SK-N-SH (cell line): ENCODE data around the gene KCTD11. TPM values are rescaled to one million over a fixed set of nuclear protein-coding genes. Genes with fewer than 3 reads are reported as not detected.

Experiments
- CTCF ChIA-PET: fragments of 300-600, 350-600 bp; formaldehyde crosslinking; extraction: SDS; loops from one replicate; lab custom pipeline; 2021; lab: Yijun Ruan, JAX
- POLR2A ChIA-PET: fragments of 350-600 bp; sonication (Branson Sonifier 250); formaldehyde crosslinking; extraction: SDS; loops from one replicate; lab custom pipeline; 2020; ENCODE audit warnings: antibody characterized with exemption, inconsistent platforms; lab: Yijun Ruan, JAX
- DNase-seq: peaks from one replicate; pipeline ENCODE4 v3.0.0; 2012
- H2AFZ ChIP-seq: fragments of 200-600 bp; sonication (generic); 2 replicates; pipeline ENCODE4 v1.8.1; 2016; ENCODE audit warnings: antibody characterized with exemption, mild to moderate bottlenecking, low read depth
- H3F3A ChIP-seq: fragments of 200-600 bp; sonication (generic); replicated peaks from 2 replicates; pipeline ENCODE3; 2016; ENCODE audit warnings: antibody characterized with exemption, mild to moderate bottlenecking; ENCODE audit not compliant: insufficient read depth
- H3K27ac ChIP-seq, 2 experiments: fragments of 200-500 bp in 1 of 2; fragments of 200-600 bp in 1 of 2; sonication (Bioruptor generic) in 1 of 2; sonication (generic), shearing (Covaris generic) in 1 of 2; 2 replicates each; pipeline versions ENCODE4 v1.5.1 to v1.6.1; 2014 to 2016; ENCODE audit warnings: low read depth in 2 of 2, inconsistent platforms in 1 of 2, low read length in 1 of 2, mild to moderate bottlenecking in 1 of 2, mixed read lengths in 1 of 2
- H3K27me3 ChIP-seq: fragments of 200-600 bp; sonication (generic), shearing (Covaris generic); 2 replicates; pipeline ENCODE4 v1.6.1; 2016; ENCODE audit warnings: mixed run types; ENCODE audit not compliant: insufficient read depth
- H3K36me3 ChIP-seq, 2 experiments: fragments of 200-500 bp in 1 of 2; fragments of 200-600 bp in 1 of 2; sonication (Bioruptor generic) in 1 of 2; sonication (generic) in 1 of 2; replicated peaks in 1 of 2; 2 replicates each; pipeline versions ENCODE3 to v1.5.1; 2014 to 2016; ENCODE audit warnings: low read length in 1 of 2, mild to moderate bottlenecking in 1 of 2; ENCODE audit not compliant: insufficient read depth in 2 of 2, control insufficient read depth in 1 of 2
- H3K4me1 ChIP-seq, 2 experiments: fragments of 200-500 bp in 1 of 2; fragments of 200-600 bp in 1 of 2; sonication (Bioruptor generic) in 1 of 2; sonication (generic), shearing (Covaris generic) in 1 of 2; 2 replicates each; pipeline versions ENCODE4 v1.5.1 to v1.6.1; 2014 to 2016; ENCODE audit warnings: low read depth in 1 of 2, low read length in 1 of 2, mixed run types in 1 of 2; ENCODE audit not compliant: insufficient read depth in 2 of 2, control insufficient read depth in 1 of 2
- H3K4me2 ChIP-seq: fragments of 200-600 bp; sonication (generic), shearing (Covaris generic); 2 replicates; pipeline ENCODE4 v1.6.1; 2017; ENCODE audit warnings: mixed run types
- H3K4me3 ChIP-seq, 2 experiments: fragments of 200-500 bp in 1 of 2; fragments of 200-600 bp in 1 of 2; sonication (Bioruptor generic) in 1 of 2; sonication (generic), shearing (Covaris generic) in 1 of 2; 2 replicates each; pipeline versions ENCODE4 v1.5.1 to v1.8.1; 2014 to 2016; ENCODE audit warnings: low read depth in 2 of 2, inconsistent platforms in 1 of 2, low read length in 1 of 2, mild to moderate bottlenecking in 1 of 2, mixed read lengths in 1 of 2, moderate library complexity in 1 of 2
- H3K79me2 ChIP-seq: fragments of 200-600 bp; sonication (generic); 2 replicates; pipeline ENCODE4 v1.8.1; 2017; ENCODE audit warnings: mild to moderate bottlenecking; ENCODE audit not compliant: insufficient read depth
- H3K9ac ChIP-seq: fragments of 200-600 bp; sonication (generic); 2 replicates; pipeline ENCODE4 v1.6.1; 2017; ENCODE audit warnings: mixed run types
- H3K9me2 ChIP-seq: fragments of 200-600 bp; sonication (generic); 2 replicates; pipeline ENCODE4 v1.6.1; 2017; ENCODE audit warnings: mixed run types
- H3K9me3 ChIP-seq: fragments of 200-600 bp; sonication (generic); 2 replicates; pipeline ENCODE4 v1.6.1; 2017; ENCODE audit warnings: mixed run types, mild to moderate bottlenecking, moderate library complexity
- H4K20me1 ChIP-seq: fragments of 200-600 bp; sonication (generic); 2 replicates; pipeline ENCODE4 v1.6.1; 2017; ENCODE audit warnings: mild to moderate bottlenecking, mixed run types; ENCODE audit not compliant: insufficient read depth
- ELF1 ChIP-seq: IDR thresholded peaks from 2 replicates; pipeline ENCODE4 v1.4.0; 2012
- GATA2 ChIP-seq: sonication (generic); formaldehyde crosslinking; IDR thresholded peaks from 2 replicates; pipeline ENCODE4 v1.5.0; 2020; ENCODE audit warnings: mild to moderate bottlenecking, missing genetic modification reagents
- JUND ChIP-seq: IDR thresholded peaks from 2 replicates; pipeline ENCODE4 v1.4.0; 2012
- MEF2A ChIP-seq: IDR thresholded peaks from 2 replicates; pipeline ENCODE4 v1.4.0; 2012; ENCODE audit warnings: low read depth, borderline replicate concordance
- MXI1 ChIP-seq: IDR thresholded peaks from 2 replicates; pipeline ENCODE4 v1.6.1; 2012; ENCODE audit warnings: mild to moderate bottlenecking, low read depth, low read length, improper control_type of control experiment
- PBX3 ChIP-seq: IDR thresholded peaks from 2 replicates; pipeline ENCODE4; 2012
- RAD21 ChIP-seq: IDR thresholded peaks from 2 replicates; pipeline ENCODE4 v1.6.1; 2012; ENCODE audit warnings: mild to moderate bottlenecking, low read length
- RCOR1 ChIP-seq: fragments of 150-350 bp; IDR thresholded peaks from 2 replicates; pipeline ENCODE4 v1.6.1; 2017; ENCODE audit warnings: antibody characterized with exemption, low read length
- REST ChIP-seq: IDR thresholded peaks from 2 replicates; pipeline ENCODE4 v1.6.1; 2012; ENCODE audit warnings: mild to moderate bottlenecking, low read depth, low read length, moderate library complexity
- SMC3 ChIP-seq: IDR thresholded peaks from 2 replicates; pipeline ENCODE4 v1.6.1; 2012; ENCODE audit warnings: low read depth, low read length, improper control_type of control experiment
- TCF12 ChIP-seq: IDR thresholded peaks from 2 replicates; pipeline ENCODE4 v1.4.0; 2012
- USF2 ChIP-seq: fragments of 150-350 bp; IDR thresholded peaks from 2 replicates; pipeline ENCODE4 v1.6.1; 2017; ENCODE audit warnings: antibody characterized with exemption, low read length, low read depth, borderline replicate concordance
- ZBTB33 ChIP-seq: IDR thresholded peaks from 2 replicates; pipeline ENCODE4 v1.4.0; 2012; ENCODE audit warnings: low read depth, borderline replicate concordance
- WGBS: methylation state at CpG from one replicate; pipeline ENCODE4 v1.1.6; 2017; ENCODE audit warnings: low lambda C conversion rate; 5-methylcytosine and 5-hydroxymethylcytosine counted together
- polyA plus RNA-seq, 3 experiments: library from polyadenylated mRNA; depleted of rRNA; stranded (reverse); fragments of >200 nt; gene quantifications; 2 replicates each; pipeline ENCODE4 v1.2.3, GENCODE V29; 2012

KCTD11 gene
- polyA plus RNA-seq, 1 of the 3 experiments (the other 2 are of a cell fraction): 9.5 TPM

- peaks cover 2% of the 10 kb centered on the region for H3F3A ChIP-seq
- peak overlapping the region in 1 of 2 experiments; percentile 42; a peak in 2 of 4 replicates for H3K4me3 ChIP-seq
- H3K9me2 ChIP-seq: no peaks in the 10 kb centered on the region
- no peak overlapping the region for H3K27ac ChIP-seq
- no peak for DNase-seq
- H3K4me1 ChIP-seq: peaks cover 0 to 32% of the 10 kb centered on the region in 2 experiments; a peak in 2 of 4 replicates
- H3K9ac ChIP-seq: no peak overlapping the region
- H3K79me2 ChIP-seq: no peaks in the 10 kb centered on the region
- H3K36me3 ChIP-seq: peaks cover 1 to 11% of the 10 kb centered on the region in 2 experiments
- no peak overlapping the region for H2AFZ ChIP-seq
- H3K4me2 ChIP-seq: 0 out of 2 replicates have a peak overlapping the region, but pooled peaks have one; percentile 50
- ChIA-PET CTCF (interaction anchor here (0.9 to 2.3 kb wide), 4 partner anchors 9 to 176 kb away, joined by 3 to 12 read pairs (median 5); partner anchors contain the start of genes PLSCR3 and SENP3), POLR2A (interaction anchor here (1.1 kb wide), 1 partner anchor 199 kb away, joined by 3 read pairs; the partner anchor contains the start of gene MPDU1)
- 86% methylated on average over 17 of the region's 23 CpGs for WGBS
- no peak for TF ChIP-seq REST
- TF ChIP-seq USF2: no peak
- TF ChIP-seq JUND: no peak
- TF ChIP-seq ELF1: no peak
- no peak for TF ChIP-seq RCOR1
- TF ChIP-seq SMC3: no peak
- TF ChIP-seq MXI1: no peak
- TF ChIP-seq GATA2 (CRISPR knock-in tag): no peak
- TF ChIP-seq PBX3: no peak
- TF ChIP-seq ZBTB33: no peak
- no peak for TF ChIP-seq RAD21
- no peak for TF ChIP-seq MEF2A
- TF ChIP-seq TCF12: no peak
- peaks cover 8% of the 10 kb centered on the region; the same call in 1 of the 2 replicates for H3K27me3 ChIP-seq
- H3K9me3 ChIP-seq: no peaks in the 10 kb centered on the region
- H4K20me1 ChIP-seq: no peaks in the 10 kb centered on the region
These were observed 32.6 kb downstream of the KCTD11 start for GRCh38 chr17:7384489-7385081.
